Naive thymus-derived CD4-positive, alpha-beta T cell (primary cell): ENCODE measurements around the gene KCTD12. TPM values are rescaled to one million over a fixed set of nuclear protein-coding genes. Genes with fewer than 3 reads are reported as not detected.
A peak's percentile ranks its signal among the peaks of the same experiment; 100 is the strongest.

Experiments
- ATAC-seq: fragments of 150-1000 bp; cut with Tn5 transposase; 2 replicates; pipeline ENCODE4 v1.10.0; 2021; ENCODE audit warnings: mild to moderate bottlenecking, moderate library complexity
- CTCF ChIA-PET: fragments of 350-600 bp; sonication (Branson Sonifier 250); formaldehyde crosslinking; loops from one replicate; lab custom pipeline; 2021; ENCODE audit warnings: antibody characterized with exemption; lab: Charles Lee
- POLR2A ChIA-PET: fragments of 350-600 bp; sonication (Branson Sonifier 250); formaldehyde crosslinking; loops from one replicate; lab custom pipeline; 2021; ENCODE audit warnings: antibody characterized with exemption, inconsistent platforms; lab: Charles Lee
- DNase-seq, 9 donors: peaks; one replicate each; pipeline versions ENCODE4 v3.0.0 to v3.0.0-alpha.2; 2020 to 2022; ENCODE audit warnings: mixed read lengths in 1 of 9
- H3K27ac ChIP-seq: one replicate; pipeline ENCODE4 v1.7.0; 2013; ENCODE audit warnings: mild to moderate bottlenecking, low read depth, low read length, moderate library complexity
- H3K27me3 ChIP-seq, 2 donors: one replicate each; pipeline ENCODE4 v1.7.0; 2013; ENCODE audit warnings: low read length in 2 of 2, mild to moderate bottlenecking in 2 of 2, moderate library complexity in 2 of 2; ENCODE audit not compliant: control insufficient read depth in 2 of 2, insufficient read depth in 2 of 2
- H3K36me3 ChIP-seq, 3 experiments: 1 replicate in 2 of 3; 2 replicates in 1 of 3; pipeline ENCODE4 v1.7.0; 2013; ENCODE audit warnings: low read length in 3 of 3, mild to moderate bottlenecking in 3 of 3, moderate library complexity in 1 of 3; ENCODE audit not compliant: insufficient read depth in 3 of 3, control insufficient read depth in 2 of 3
- H3K4me1 ChIP-seq, 2 donors: one replicate each; pipeline ENCODE4 v1.7.0; 2013; ENCODE audit warnings: low read length in 2 of 2, mild to moderate bottlenecking in 2 of 2, moderate library complexity in 1 of 2; ENCODE audit not compliant: control insufficient read depth in 2 of 2, insufficient read depth in 2 of 2
- H3K4me3 ChIP-seq: 2 replicates; pipeline ENCODE4 v1.7.0; 2013; ENCODE audit warnings: mild to moderate bottlenecking, low read length
- H3K9me3 ChIP-seq, 3 experiments: 1 replicate in 2 of 3; 2 replicates in 1 of 3; pipeline ENCODE4 v1.7.0; 2013; ENCODE audit warnings: low read length in 3 of 3; ENCODE audit not compliant: control insufficient read depth in 2 of 3
- H3K27ac Mint-ChIP-seq, 9 donors: one replicate each; pipeline ENCODE4 v1.8.0; 2020 to 2022; ENCODE audit warnings: mixed read lengths in 9 of 9, mild to moderate bottlenecking in 8 of 9, moderate library complexity in 5 of 9, inconsistent platforms in 2 of 9
- H3K27me3 Mint-ChIP-seq, 5 donors: one replicate each; pipeline ENCODE4 v1.8.0; 2021 to 2022; ENCODE audit warnings: mixed read lengths in 5 of 5, mild to moderate bottlenecking in 1 of 5
- H3K36me3 Mint-ChIP-seq, 5 donors: one replicate each; pipeline ENCODE4 v1.8.0; 2020 to 2022; ENCODE audit warnings: mixed read lengths in 5 of 5, mild to moderate bottlenecking in 3 of 5, inconsistent platforms in 1 of 5
- H3K4me1 Mint-ChIP-seq, 7 donors: one replicate each; pipeline ENCODE4 v1.8.0; 2020 to 2022; ENCODE audit warnings: mixed read lengths in 7 of 7, mild to moderate bottlenecking in 3 of 7, inconsistent platforms in 1 of 7
- H3K4me3 Mint-ChIP-seq, 10 donors: one replicate each; pipeline ENCODE4 v1.8.0; 2020 to 2022; ENCODE audit warnings: mild to moderate bottlenecking in 10 of 10, mixed read lengths in 10 of 10, moderate library complexity in 6 of 10, inconsistent platforms in 2 of 10
- H3K9me3 Mint-ChIP-seq, 11 donors: one replicate each; pipeline ENCODE4 v1.8.0; 2020 to 2022; ENCODE audit warnings: mixed read lengths in 11 of 11, mild to moderate bottlenecking in 4 of 11, inconsistent platforms in 1 of 11, moderate library complexity in 1 of 11
- intact Hi-C, 2 donors: fragments of 100-400 bp; cut with micrococcal nuclease; formaldehyde crosslinking; loops; one replicate each; pipeline ENCODE4 v1.15.1; 2023
- polyA plus RNA-seq, 2 donors: library from polyadenylated mRNA; unstranded; fragments of 300-500 nt; fragmentation: Illumina TruSeq; gene quantifications; one replicate each; pipeline ENCODE4 v1.2.3, GENCODE V29; 2021
- total RNA-seq, 6 experiments: library from RNA in 5 of 6; stranded (reverse) in 5 of 6; gene quantifications; 1 replicate in 5 of 6; 2 replicates in 1 of 6; pipeline ENCODE4 v1.2.3 and lab custom pipeline; 2021 to 2026

The KCTD12 gene
- total and polyA plus RNA-seq, 7 experiments from 2014 or later = 0.61 to 48.0 (median 10.2) TPM

DNA sequence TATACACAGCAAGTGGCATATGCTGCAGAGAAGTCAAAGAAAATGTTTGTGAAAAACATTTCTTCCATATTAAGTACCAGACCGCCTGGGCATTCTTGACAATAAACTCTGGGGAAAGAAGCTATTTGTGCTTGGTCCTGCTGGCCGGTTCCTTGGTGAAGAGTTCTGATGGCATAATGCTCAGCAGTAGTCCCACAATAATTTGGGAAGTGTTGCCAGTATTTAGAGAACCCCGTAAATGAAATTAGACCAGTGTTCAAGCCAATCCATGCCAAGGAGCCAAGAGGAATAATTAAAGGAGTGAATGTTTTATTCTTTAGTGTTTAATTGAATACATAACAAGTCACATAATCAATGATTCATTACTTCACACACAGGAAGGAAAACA is 6.3 kb downstream of the KCTD12 start:
- H3K27ac ChIP-seq = peak overlapping the region; percentile 31
- no peak overlapping the region for H3K4me3 ChIP-seq
- CTCF ChIA-PET = interaction anchor here (0.5 to 1.4 kb wide), 9 partner anchors 16 to 1184 kb away, joined by 3 to 10 read pairs (median 4); no protein-coding TSS in a partner anchor
- H3K4me3 Mint-ChIP-seq = peak overlapping the region in 8 of 10 donors; percentile 56 to 87 (median 70)
- H3K36me3 Mint-ChIP-seq = no peaks in the 10 kb centered on the region
- H3K4me1 ChIP-seq = peaks cover under 1 to 21% of the 10 kb centered on the region in 2 donors
- H3K27me3 Mint-ChIP-seq = peaks cover 0 to 13% (median 0%) of the 10 kb centered on the region in 5 donors
- H3K9me3 ChIP-seq = no peaks in the 10 kb centered on the region
- no peak for DNase-seq
- no peaks in the 10 kb centered on the region for H3K27me3 ChIP-seq
- H3K36me3 ChIP-seq = no peaks in the 10 kb centered on the region
- H3K27ac Mint-ChIP-seq = peak overlapping the region; percentile 52 to 93 (median 78)
- intact Hi-C loops = loop anchor here (1.0 to 2.0 kb wide), 3 partner anchors 7 to 23 kb away; no protein-coding TSS in a partner anchor
- POLR2A ChIA-PET = interaction anchor here (0.6 to 1.5 kb wide), 8 partner anchors 14 to 1336 kb away, joined by 3 to 11 read pairs (median 5); partner anchors contain the start of genes CLN5, FBXL3 and MYCBP2
- ATAC-seq = no peak
- H3K9me3 Mint-ChIP-seq = peaks cover 0 to 2% (median 0%) of the 10 kb centered on the region in 11 donors
- peaks cover 22 to 57% (median 51%) of the 10 kb centered on the region in 7 donors for H3K4me1 Mint-ChIP-seq

DNA sequence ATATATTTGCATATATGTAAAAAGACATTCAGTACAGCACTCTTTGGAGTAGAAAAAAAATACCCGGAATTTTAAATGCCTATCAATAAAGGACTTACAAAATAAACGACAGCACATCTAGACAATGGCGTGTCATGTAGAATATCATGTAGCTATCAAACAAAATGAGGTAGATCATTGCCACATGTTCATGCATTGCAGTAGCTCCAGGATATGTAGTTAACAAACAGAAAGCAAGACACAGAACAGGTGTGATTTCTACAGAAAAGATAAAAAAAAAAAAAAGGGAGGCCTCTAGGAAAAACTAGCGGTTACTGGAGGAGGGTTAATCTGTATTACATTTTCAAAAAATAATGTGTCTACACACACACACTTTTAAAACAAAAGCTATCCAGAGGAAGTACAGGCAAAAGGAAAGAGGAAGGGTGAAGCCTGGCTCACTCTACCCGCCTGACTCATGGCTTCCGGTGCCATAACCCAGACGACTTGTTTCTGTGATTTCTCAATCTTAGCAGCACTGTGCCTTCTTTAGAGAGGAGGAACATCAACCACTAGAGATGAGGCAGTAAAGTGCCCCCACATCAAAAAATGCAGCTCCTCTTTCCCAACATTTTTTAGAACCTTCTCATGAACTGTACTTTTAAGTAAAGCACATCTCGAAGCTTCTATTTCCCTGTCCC is 6.9 kb downstream of the KCTD12 start:
- ChIA-PET CTCF (interaction anchor here (0.5 to 1.4 kb wide), 10 partner anchors 16 to 1548 kb away, joined by 3 to 10 read pairs (median 4); no protein-coding TSS in a partner anchor), POLR2A (interaction anchor here (0.6 to 1.5 kb wide), 8 partner anchors 15 to 1336 kb away, joined by 3 to 11 read pairs (median 6); partner anchors contain the start of genes CLN5, FBXL3 and MYCBP2)
- H3K27me3 ChIP-seq = no peaks in the 10 kb centered on the region
- H3K4me1 ChIP-seq = peaks cover 0 to 21% of the 10 kb centered on the region in 2 donors
- intact Hi-C loops = loop anchor here (1.0 to 2.0 kb wide), 3 partner anchors 8 to 23 kb away; no protein-coding TSS in a partner anchor
- Mint-ChIP-seq H3K36me3 (no peaks in the 10 kb centered on the region), H3K27me3 (peaks cover 0 to 15% (median 0%) of the 10 kb centered on the region in 5 donors), H3K9me3 (peaks cover 0 to 1% (median 0%) of the 10 kb centered on the region in 11 donors), H3K27ac (peak overlapping the region; percentile 52 to 93 (median 78)), H3K4me1 (peaks cover 17 to 51% (median 46%) of the 10 kb centered on the region in 7 donors), H3K4me3 (peak overlapping the region; percentile 56 to 87 (median 69))
- ATAC-seq (peak; percentile 94), DNase-seq (peak in 8 of 9 donors; percentile 46 to 66 (median 56))
- H3K9me3 ChIP-seq = no peaks in the 10 kb centered on the region
- peak overlapping the region; percentile 31 for H3K27ac ChIP-seq
- H3K36me3 ChIP-seq = no peaks in the 10 kb centered on the region
- peak overlapping the region; percentile 3 for H3K4me3 ChIP-seq

DNA sequence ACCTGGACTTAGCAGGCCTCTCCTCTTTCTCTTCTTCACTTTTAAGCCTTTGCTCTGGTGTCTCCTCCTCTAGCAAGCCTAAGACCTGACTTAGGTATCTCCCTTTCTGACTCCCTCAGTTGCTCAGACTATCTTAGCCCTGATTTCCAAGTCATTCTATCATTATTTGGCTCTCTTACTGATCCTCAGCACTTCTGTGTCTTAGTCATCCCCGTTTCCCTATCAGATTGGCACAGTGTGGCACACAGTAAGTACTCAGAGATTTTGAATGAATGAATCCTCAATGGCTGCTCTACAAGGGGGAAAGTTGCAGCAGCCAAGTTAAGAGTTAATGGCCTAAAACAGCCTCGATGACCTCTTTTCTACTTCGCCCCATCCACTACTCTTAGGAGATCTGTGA is 8.2 kb downstream of the KCTD12 start:
- Histone ChIP-seq H3K36me3 (no peaks in the 10 kb centered on the region), H3K27me3 (no peaks in the 10 kb centered on the region), H3K4me1 (peaks cover 0 to 21% of the 10 kb centered on the region in 2 donors), H3K9me3 (no peaks in the 10 kb centered on the region), H3K27ac (no peak overlapping the region), H3K4me3 (no peak overlapping the region)
- ATAC-seq (no peak), DNase-seq (no peak)
- ChIA-PET CTCF (no interaction called here), POLR2A (no interaction called here)
- H3K36me3 Mint-ChIP-seq = no peaks in the 10 kb centered on the region
- peaks cover 14 to 40% (median 33%) of the 10 kb centered on the region in 7 donors for H3K4me1 Mint-ChIP-seq
- peak overlapping the region in 1 of 10 donors; percentile 21 for H3K4me3 Mint-ChIP-seq
- intact Hi-C loops = loop anchor here in 1 of 2 donors (2.0 kb wide), 1 partner anchor 21 kb away; no protein-coding TSS in a partner anchor
- peak overlapping the region in 5 of 9 donors; percentile 22 to 87 (median 51) for H3K27ac Mint-ChIP-seq
- H3K27me3 Mint-ChIP-seq = peaks cover 0 to 17% (median 1%) of the 10 kb centered on the region in 5 donors
- peaks cover 0 to 1% (median 0%) of the 10 kb centered on the region in 11 donors for H3K9me3 Mint-ChIP-seq

DNA sequence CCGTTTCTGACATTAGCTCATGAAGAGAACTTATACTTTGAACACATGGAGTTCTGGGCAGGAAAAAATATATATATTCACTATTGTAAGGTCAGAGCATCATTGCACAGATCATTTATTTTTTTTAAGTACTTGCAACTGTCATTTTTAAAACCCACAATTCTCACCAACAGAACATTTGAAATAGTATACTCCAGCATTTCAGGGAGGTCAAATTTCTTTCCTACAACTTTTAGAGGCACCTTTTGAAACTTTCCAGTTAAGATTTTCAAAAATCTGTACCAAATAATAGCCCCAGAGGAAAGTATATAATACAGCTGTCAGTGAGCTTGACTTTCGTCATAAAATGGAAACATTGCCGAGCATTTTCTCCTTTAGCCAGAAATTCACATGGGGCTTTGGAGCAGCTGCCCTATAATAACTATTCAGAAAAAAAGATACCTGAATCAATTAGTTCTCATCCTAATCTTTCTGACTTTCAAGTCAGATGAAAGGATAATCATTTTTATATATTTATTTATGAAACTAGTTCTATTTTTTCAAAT is 10.9 kb downstream of the KCTD12 start:
- Mint-ChIP-seq H3K4me1 (peaks cover 15 to 25% (median 22%) of the 10 kb centered on the region in 7 donors), H3K4me3 (no peak overlapping the region), H3K36me3 (no peaks in the 10 kb centered on the region), H3K27ac (no peak overlapping the region), H3K9me3 (peaks cover 0 to 1% (median 0%) of the 10 kb centered on the region in 11 donors), H3K27me3 (peaks cover 13 to 31% (median 19%) of the 10 kb centered on the region in 5 donors)
- DNase-seq (no peak), ATAC-seq (no peak)
- intact Hi-C loops = no loop called here
- CTCF ChIA-PET = interaction anchor here (0.7 kb wide), 1 partner anchor 10 kb away, joined by 3 read pairs; no protein-coding TSS in a partner anchor
- Histone ChIP-seq H3K4me3 (no peak overlapping the region), H3K27ac (no peak overlapping the region), H3K9me3 (no peaks in the 10 kb centered on the region), H3K4me1 (peaks cover 0 to 13% of the 10 kb centered on the region in 2 donors), H3K36me3 (no peaks in the 10 kb centered on the region), H3K27me3 (no peaks in the 10 kb centered on the region)
- POLR2A ChIA-PET = interaction anchor here (1.1 kb wide), 1 partner anchor 10 kb away, joined by 4 read pairs; no protein-coding TSS in a partner anchor

DNA sequence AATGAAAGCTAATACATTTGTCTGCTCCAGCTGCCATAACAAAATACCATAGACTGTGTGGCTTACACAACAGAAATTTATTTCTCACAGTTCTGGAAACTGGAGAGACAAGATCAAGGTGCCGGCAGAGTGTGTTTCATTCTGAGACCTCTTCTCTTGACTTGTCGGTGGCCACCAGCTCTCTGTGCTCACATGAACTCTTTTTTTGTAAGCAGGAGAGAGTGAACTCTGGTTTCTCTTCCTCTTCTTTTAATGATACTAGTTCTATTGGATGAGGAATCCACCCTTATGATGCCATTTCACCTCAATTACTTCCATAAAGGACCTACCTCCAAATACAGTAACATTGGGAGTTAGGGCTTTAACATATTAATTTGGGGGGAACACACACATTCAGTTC is 11.7 kb downstream of the KCTD12 start:
- Histone ChIP-seq H3K27me3 (no peaks in the 10 kb centered on the region), H3K27ac (no peak overlapping the region), H3K4me3 (no peak overlapping the region), H3K9me3 (no peaks in the 10 kb centered on the region), H3K4me1 (peaks cover 0 to 7% of the 10 kb centered on the region in 2 donors), H3K36me3 (no peaks in the 10 kb centered on the region)
- Mint-ChIP-seq H3K9me3 (peaks cover 0 to 1% (median 0%) of the 10 kb centered on the region in 11 donors), H3K4me3 (no peak overlapping the region), H3K36me3 (no peaks in the 10 kb centered on the region), H3K4me1 (peaks cover 8 to 18% (median 13%) of the 10 kb centered on the region in 7 donors), H3K27me3 (peaks cover 20 to 35% (median 25%) of the 10 kb centered on the region in 5 donors), H3K27ac (no peak overlapping the region)
- DNase-seq (no peak), ATAC-seq (no peak)
- POLR2A ChIA-PET = interaction anchor here (1.1 kb wide), 1 partner anchor 11 kb away, joined by 4 read pairs; no protein-coding TSS in a partner anchor
- intact Hi-C loops = no loop called here
- CTCF ChIA-PET = interaction anchor here (0.7 kb wide), 1 partner anchor 11 kb away, joined by 3 read pairs; no protein-coding TSS in a partner anchor

DNA sequence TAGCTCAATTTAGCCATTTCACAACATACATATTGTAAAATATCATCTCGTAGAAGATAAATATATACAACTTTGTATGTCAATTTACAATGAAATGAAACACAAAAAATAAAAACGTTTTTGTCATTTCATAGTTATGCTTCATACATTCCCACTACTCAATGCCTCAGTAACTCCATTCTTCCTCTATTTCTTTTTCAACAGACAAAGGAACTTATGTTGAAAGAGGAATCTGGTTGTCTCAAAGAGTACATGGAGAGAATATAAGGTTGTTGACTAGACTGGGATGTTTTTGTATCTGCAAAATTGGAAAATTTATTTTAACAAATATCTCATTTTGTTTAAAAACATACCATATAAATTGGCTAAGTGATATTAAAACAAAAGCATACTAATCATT is 12.8 kb downstream of the KCTD12 start:
- peaks cover 20 to 35% (median 25%) of the 10 kb centered on the region in 5 donors for H3K27me3 Mint-ChIP-seq
- CTCF ChIA-PET = interaction anchor here (1.1 kb wide), 1 partner anchor 1003 kb away, joined by 4 read pairs; no protein-coding TSS in a partner anchor
- POLR2A ChIA-PET = interaction anchor here (1.3 kb wide), 1 partner anchor 12 kb away, joined by 5 read pairs; the partner anchor contains the start of gene KCTD12

More for the DNA sequence above, 12.8 kb downstream of the KCTD12 start:
- no peaks in the 10 kb centered on the region for H3K4me1 ChIP-seq
- no peak overlapping the region for H3K27ac ChIP-seq
- DNase-seq (no peak), ATAC-seq (no peak)
- Mint-ChIP-seq H3K9me3 (peaks cover 0 to 1% (median 0%) of the 10 kb centered on the region in 11 donors), H3K4me1 (peaks cover 0 to 8% (median 4%) of the 10 kb centered on the region in 7 donors), H3K27ac (no peak overlapping the region), H3K36me3 (no peaks in the 10 kb centered on the region), H3K4me3 (no peak overlapping the region)
- intact Hi-C loops = no loop called here
- H3K9me3 ChIP-seq = no peaks in the 10 kb centered on the region
- no peaks in the 10 kb centered on the region for H3K27me3 ChIP-seq
- H3K4me3 ChIP-seq = no peak overlapping the region
- H3K36me3 ChIP-seq = no peaks in the 10 kb centered on the region
